DMS114 treated with DMSO at 0.1 percent for 48 hours (cell line): ENCODE results near the gene SESN3.

Source experiments
- DNase-seq: peaks from one replicate; lab custom pipeline; 2025; ENCODE audit not compliant: unreplicated experiment; lab: John Stamatoyannopoulos, UW

Gene SESN3

GRCh38 chr11:95128602-95129001 lies 102.4 kb downstream of the SESN3 start:
- DNase-seq, result no peak

- DNase-seq, result no peak
Observed at GRCh38 chr11:95123556-95123955, 107.4 kb downstream of the SESN3 start.

DNA sequence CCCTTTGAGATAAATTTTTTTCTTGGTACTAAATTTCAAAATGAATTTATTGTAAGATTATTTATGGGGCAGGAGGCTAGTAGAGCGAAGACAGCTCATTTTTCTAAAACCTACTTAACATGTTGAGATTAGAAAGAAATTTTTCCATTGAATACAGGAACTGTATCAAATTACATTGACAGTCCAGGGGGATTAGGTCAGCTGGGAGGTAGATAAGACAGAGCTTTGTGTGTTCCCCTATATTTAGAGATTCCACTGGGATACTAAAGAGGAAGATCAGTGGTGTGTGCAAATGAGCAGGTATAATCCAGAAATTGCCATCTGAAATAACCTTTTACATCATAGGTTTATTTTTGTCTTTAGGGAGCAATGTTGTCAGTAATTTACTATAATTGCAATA lies 109.3 kb downstream of the SESN3 start:
- DNase-seq, result no peak

- no peak for DNase-seq
Observed at GRCh38 chr11:95119361-95120060, 111.5 kb downstream of the SESN3 start.

- DNase-seq, result no peak
Observed at GRCh38 chr11:95115597-95115996, 115.4 kb downstream of the SESN3 start.
